Measurements from ENCODE around the gene FOXK2. TPM values are rescaled to one million over a fixed set of nuclear protein-coding genes. Genes with fewer than 3 reads are reported as not detected.
A peak's percentile ranks its signal among the peaks of the same experiment; 100 is the strongest.
"Not testable (repeated sequence)": the region's sequence is repeated elsewhere in the genome, so short reads cannot be mapped to it uniquely, and the experiment has no call there.

The FOXK2 gene
- total and polyA plus RNA-seq, 5 donors from 2014 or later = 2.2 to 55.6 (median 4.2) TPM

- ATAC-seq (ENCODE audit: low read depth in 2 of 2) (no peak), DNase-seq (no peak)
- no peaks in the 10 kb centered on the region for H3K4me1 ChIP-seq (ENCODE audit: control insufficient read depth, insufficient read depth, low read length, poor library complexity, severe bottlenecking)
- H3K27me3 ChIP-seq (ENCODE audit: control insufficient read depth, insufficient read depth, low read length) = no peaks in the 10 kb centered on the region
- H3K4me3 Mint-ChIP-seq = no peak overlapping the region
- peaks cover 13% of the 10 kb centered on the region for H3K36me3 Mint-ChIP-seq
- no peaks in the 10 kb centered on the region for H3K27me3 Mint-ChIP-seq
- no peaks in the 10 kb centered on the region for H3K9me3 Mint-ChIP-seq
- H3K4me1 Mint-ChIP-seq = peaks cover 0 to 38% (median 9%) of the 10 kb centered on the region in 4 donors
- no peaks in the 10 kb centered on the region for H3K9me3 ChIP-seq (ENCODE audit: control insufficient read depth in 2 of 2, low read length in 2 of 2)
- H3K4me3 ChIP-seq (ENCODE audit: low read depth, low read length) = no peak overlapping the region
- no peak overlapping the region for H3K27ac ChIP-seq (ENCODE audit: insufficient read depth, low read length, poor library complexity, severe bottlenecking)
- peaks cover 42% of the 10 kb centered on the region for H3K36me3 ChIP-seq (ENCODE audit: control insufficient read depth, insufficient read depth, low read length)
- H3K27ac Mint-ChIP-seq = peak overlapping the region in 1 of 3 donors; percentile 23
Observed at GRCh38 chr17:82563318-82563717, 43.8 kb downstream of the FOXK2 start.

GRCh38 chr17:82563745-82564144 lies 44.2 kb downstream of the FOXK2 start:
- H3K4me3 Mint-ChIP-seq; H3K9me3 ChIP-seq (ENCODE audit: control insufficient read depth in 2 of 2, low read length in 2 of 2); H3K9me3 Mint-ChIP-seq; H3K27ac ChIP-seq (ENCODE audit: insufficient read depth, low read length, poor library complexity, severe bottlenecking); H3K4me1 ChIP-seq (ENCODE audit: control insufficient read depth, insufficient read depth, low read length, poor library complexity, severe bottlenecking); H3K27me3 ChIP-seq (ENCODE audit: control insufficient read depth, insufficient read depth, low read length); H3K27me3 Mint-ChIP-seq; H3K4me3 ChIP-seq (ENCODE audit: low read depth, low read length); ATAC-seq (ENCODE audit: low read depth in 2 of 2); H3K27ac Mint-ChIP-seq; DNase-seq: not testable (repeated sequence)
- peaks cover 46% of the 10 kb centered on the region for H3K36me3 ChIP-seq (ENCODE audit: control insufficient read depth, insufficient read depth, low read length)
- Mint-ChIP-seq H3K36me3 (peaks cover 15% of the 10 kb centered on the region), H3K4me1 (peaks cover 0 to 36% (median 10%) of the 10 kb centered on the region in 4 donors)

GRCh38 chr17:82564241-82564640 lies 44.7 kb downstream of the FOXK2 start:
- ATAC-seq (ENCODE audit: low read depth in 2 of 2) (no peak), DNase-seq (no peak)
- Histone ChIP-seq H3K4me3 (ENCODE audit: low read depth, low read length) (no peak overlapping the region), H3K36me3 (ENCODE audit: control insufficient read depth, insufficient read depth, low read length) (peaks cover 50% of the 10 kb centered on the region), H3K27ac (ENCODE audit: insufficient read depth, low read length, poor library complexity, severe bottlenecking) (no peak overlapping the region), H3K27me3 (ENCODE audit: control insufficient read depth, insufficient read depth, low read length) (no peaks in the 10 kb centered on the region), H3K9me3 (ENCODE audit: control insufficient read depth in 2 of 2, low read length in 2 of 2) (no peaks in the 10 kb centered on the region), H3K4me1 (ENCODE audit: control insufficient read depth, insufficient read depth, low read length, poor library complexity, severe bottlenecking) (no peaks in the 10 kb centered on the region)
- peaks cover 0 to 31% (median 12%) of the 10 kb centered on the region in 4 donors for H3K4me1 Mint-ChIP-seq
- H3K27ac Mint-ChIP-seq = peak overlapping the region in 1 of 3 donors; percentile 38
- no peak overlapping the region for H3K4me3 Mint-ChIP-seq
- no peaks in the 10 kb centered on the region for H3K27me3 Mint-ChIP-seq
- no peaks in the 10 kb centered on the region for H3K9me3 Mint-ChIP-seq
- H3K36me3 Mint-ChIP-seq = peaks cover 18% of the 10 kb centered on the region

GRCh38 chr17:82565551-82565950 lies 46.0 kb downstream of the FOXK2 start:
- no peak overlapping the region for H3K27ac Mint-ChIP-seq
- ATAC-seq (ENCODE audit: low read depth in 2 of 2) = no peak

GRCh38 chr17:82566129-82566960 lies 46.8 kb downstream of the FOXK2 start:
- H3K9me3 ChIP-seq (ENCODE audit: control insufficient read depth in 2 of 2, low read length in 2 of 2) = no peaks in the 10 kb centered on the region
- DNase-seq = no peak
- no peak overlapping the region for H3K4me3 ChIP-seq (ENCODE audit: low read depth, low read length)
- Mint-ChIP-seq H3K27ac (peak overlapping the region in 1 of 3 donors; percentile 31), H3K27me3 (no peaks in the 10 kb centered on the region), H3K36me3 (peaks cover 20% of the 10 kb centered on the region), H3K9me3 (no peaks in the 10 kb centered on the region), H3K4me3 (no peak overlapping the region), H3K4me1 (peaks cover 0 to 14% (median 6%) of the 10 kb centered on the region in 4 donors)
- peaks cover 59% of the 10 kb centered on the region for H3K36me3 ChIP-seq (ENCODE audit: control insufficient read depth, insufficient read depth, low read length)
- no peak overlapping the region for H3K27ac ChIP-seq (ENCODE audit: insufficient read depth, low read length, poor library complexity, severe bottlenecking)
- no peaks in the 10 kb centered on the region for H3K27me3 ChIP-seq (ENCODE audit: control insufficient read depth, insufficient read depth, low read length)
- no peak for ATAC-seq (ENCODE audit: low read depth in 2 of 2)
- H3K4me1 ChIP-seq (ENCODE audit: control insufficient read depth, insufficient read depth, low read length, poor library complexity, severe bottlenecking) = no peaks in the 10 kb centered on the region

More at GRCh38 chr17:82565551-82565950, 46.0 kb downstream of the FOXK2 start:
- no peaks in the 10 kb centered on the region for H3K27me3 Mint-ChIP-seq
- H3K9me3 Mint-ChIP-seq = no peaks in the 10 kb centered on the region
- H3K9me3 ChIP-seq (ENCODE audit: control insufficient read depth in 2 of 2, low read length in 2 of 2) = no peaks in the 10 kb centered on the region
- DNase-seq = no peak
- peaks cover 53% of the 10 kb centered on the region for H3K36me3 ChIP-seq (ENCODE audit: control insufficient read depth, insufficient read depth, low read length)
- H3K36me3 Mint-ChIP-seq = peaks cover 20% of the 10 kb centered on the region
- H3K4me3 ChIP-seq (ENCODE audit: low read depth, low read length) = no peak overlapping the region
- H3K27me3 ChIP-seq (ENCODE audit: control insufficient read depth, insufficient read depth, low read length) = no peaks in the 10 kb centered on the region
- no peaks in the 10 kb centered on the region for H3K4me1 ChIP-seq (ENCODE audit: control insufficient read depth, insufficient read depth, low read length, poor library complexity, severe bottlenecking)
- no peak overlapping the region for H3K27ac ChIP-seq (ENCODE audit: insufficient read depth, low read length, poor library complexity, severe bottlenecking)
- H3K4me3 Mint-ChIP-seq = no peak overlapping the region
- H3K4me1 Mint-ChIP-seq = peaks cover 0 to 22% (median 11%) of the 10 kb centered on the region in 4 donors

- Mint-ChIP-seq H3K27ac (no peak overlapping the region), H3K4me3 (no peak overlapping the region), H3K9me3 (no peaks in the 10 kb centered on the region), H3K4me1 (peaks cover 0 to 12% (median 6%) of the 10 kb centered on the region in 4 donors), H3K36me3 (peaks cover 28% of the 10 kb centered on the region), H3K27me3 (no peaks in the 10 kb centered on the region)
- Histone ChIP-seq H3K27ac (ENCODE audit: insufficient read depth, low read length, poor library complexity, severe bottlenecking) (no peak overlapping the region), H3K36me3 (ENCODE audit: control insufficient read depth, insufficient read depth, low read length) (peaks cover 67% of the 10 kb centered on the region), H3K4me3 (ENCODE audit: low read depth, low read length) (no peak overlapping the region), H3K27me3 (ENCODE audit: control insufficient read depth, insufficient read depth, low read length) (no peaks in the 10 kb centered on the region), H3K9me3 (ENCODE audit: control insufficient read depth in 2 of 2, low read length in 2 of 2) (no peaks in the 10 kb centered on the region), H3K4me1 (ENCODE audit: control insufficient read depth, insufficient read depth, low read length, poor library complexity, severe bottlenecking) (no peaks in the 10 kb centered on the region)
- ATAC-seq (ENCODE audit: low read depth in 2 of 2) (no peak), DNase-seq (no peak)
Observed at GRCh38 chr17:82567286-82567685, 47.8 kb downstream of the FOXK2 start.

GRCh38 chr17:82568997-82569393 lies 49.5 kb downstream of the FOXK2 start:
- ATAC-seq (ENCODE audit: low read depth in 2 of 2) = no peak
- Histone ChIP-seq H3K4me3 (ENCODE audit: low read depth, low read length) (no peak overlapping the region), H3K9me3 (ENCODE audit: control insufficient read depth in 2 of 2, low read length in 2 of 2) (no peaks in the 10 kb centered on the region), H3K36me3 (ENCODE audit: control insufficient read depth, insufficient read depth, low read length) (peaks cover 78% of the 10 kb centered on the region), H3K4me1 (ENCODE audit: control insufficient read depth, insufficient read depth, low read length, poor library complexity, severe bottlenecking) (no peaks in the 10 kb centered on the region), H3K27ac (ENCODE audit: insufficient read depth, low read length, poor library complexity, severe bottlenecking) (no peak overlapping the region), H3K27me3 (ENCODE audit: control insufficient read depth, insufficient read depth, low read length) (no peaks in the 10 kb centered on the region)
- no peaks in the 10 kb centered on the region for H3K27me3 Mint-ChIP-seq
- no peaks in the 10 kb centered on the region for H3K9me3 Mint-ChIP-seq
- H3K4me1 Mint-ChIP-seq = peaks cover 0 to 8% (median 3%) of the 10 kb centered on the region in 4 donors
- H3K36me3 Mint-ChIP-seq = peaks cover 32% of the 10 kb centered on the region
- H3K4me3 Mint-ChIP-seq = no peak overlapping the region
- H3K27ac Mint-ChIP-seq = no peak overlapping the region
- no peak for DNase-seq

- no peak for ATAC-seq (ENCODE audit: low read depth in 2 of 2)
- no peaks in the 10 kb centered on the region for H3K9me3 ChIP-seq (ENCODE audit: control insufficient read depth in 2 of 2, low read length in 2 of 2)
- H3K27me3 Mint-ChIP-seq = no peaks in the 10 kb centered on the region
- no peak overlapping the region for H3K27ac ChIP-seq (ENCODE audit: insufficient read depth, low read length, poor library complexity, severe bottlenecking)
- no peak overlapping the region for H3K4me3 ChIP-seq (ENCODE audit: low read depth, low read length)
- peaks cover 76% of the 10 kb centered on the region for H3K36me3 ChIP-seq (ENCODE audit: control insufficient read depth, insufficient read depth, low read length)
- DNase-seq = no peak
- H3K4me3 Mint-ChIP-seq = no peak overlapping the region
- peaks cover 32% of the 10 kb centered on the region for H3K36me3 Mint-ChIP-seq
- H3K27me3 ChIP-seq (ENCODE audit: control insufficient read depth, insufficient read depth, low read length) = no peaks in the 10 kb centered on the region
- no peaks in the 10 kb centered on the region for H3K9me3 Mint-ChIP-seq
- H3K27ac Mint-ChIP-seq = no peak overlapping the region
- no peaks in the 10 kb centered on the region for H3K4me1 ChIP-seq (ENCODE audit: control insufficient read depth, insufficient read depth, low read length, poor library complexity, severe bottlenecking)
- H3K4me1 Mint-ChIP-seq = peaks cover 0 to 8% (median 3%) of the 10 kb centered on the region in 4 donors
Observed at GRCh38 chr17:82569621-82570020, 50.1 kb downstream of the FOXK2 start.

Data from CD4-positive, CD25-positive, alpha-beta regulatory T cell (primary cell).